GM21825 (cell line): ENCODE data around the gene FBLN1.
"Not testable (repeated sequence)": the region's sequence is repeated elsewhere in the genome, so short reads cannot be mapped to it uniquely, and the experiment has no call there.

Experiments used
- ATAC-seq: cut with Tn5 transposase; IDR thresholded peaks from one replicate; pipeline ENCODE4 v1.9.1; 2021; ENCODE audit warnings: mild to moderate bottlenecking, moderate library complexity; ENCODE audit not compliant: unreplicated experiment

FBLN1 gene

DNA sequence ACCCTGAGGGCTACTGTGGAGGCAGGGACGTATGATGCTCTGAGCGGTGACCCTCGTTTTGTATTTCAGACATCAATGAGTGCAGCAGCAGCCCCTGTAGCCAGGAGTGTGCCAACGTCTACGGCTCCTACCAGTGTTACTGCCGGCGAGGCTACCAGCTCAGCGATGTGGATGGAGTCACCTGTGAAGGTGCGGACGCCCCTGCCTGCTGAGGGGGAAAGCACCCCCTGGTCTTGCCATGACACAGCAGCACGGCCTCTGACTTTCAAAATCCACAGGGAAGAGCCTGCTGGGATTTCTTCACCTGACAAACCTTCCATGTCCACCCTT lies 44.3 kb downstream of the FBLN1 start:
- no peak for ATAC-seq

DNA sequence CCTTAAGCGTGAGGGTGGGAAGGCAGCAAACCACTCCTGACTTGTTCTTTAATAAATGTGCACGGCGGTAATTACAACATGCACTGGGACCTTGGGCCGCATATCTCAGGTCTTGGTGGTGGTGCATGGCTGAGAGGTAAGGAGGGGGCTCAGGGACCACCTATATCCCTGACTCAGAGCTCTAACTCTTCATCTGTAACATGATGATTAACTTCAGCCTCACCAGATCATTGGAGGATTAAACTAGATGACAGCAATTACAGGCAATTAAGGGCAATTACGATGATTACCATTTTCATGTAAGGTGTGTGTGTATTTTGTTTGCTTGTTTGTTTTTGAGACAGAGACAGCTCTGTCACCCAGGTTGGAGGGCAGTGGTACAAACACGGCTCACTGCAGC lies 45.0 kb downstream of the FBLN1 start:
- no peak for ATAC-seq

DNA sequence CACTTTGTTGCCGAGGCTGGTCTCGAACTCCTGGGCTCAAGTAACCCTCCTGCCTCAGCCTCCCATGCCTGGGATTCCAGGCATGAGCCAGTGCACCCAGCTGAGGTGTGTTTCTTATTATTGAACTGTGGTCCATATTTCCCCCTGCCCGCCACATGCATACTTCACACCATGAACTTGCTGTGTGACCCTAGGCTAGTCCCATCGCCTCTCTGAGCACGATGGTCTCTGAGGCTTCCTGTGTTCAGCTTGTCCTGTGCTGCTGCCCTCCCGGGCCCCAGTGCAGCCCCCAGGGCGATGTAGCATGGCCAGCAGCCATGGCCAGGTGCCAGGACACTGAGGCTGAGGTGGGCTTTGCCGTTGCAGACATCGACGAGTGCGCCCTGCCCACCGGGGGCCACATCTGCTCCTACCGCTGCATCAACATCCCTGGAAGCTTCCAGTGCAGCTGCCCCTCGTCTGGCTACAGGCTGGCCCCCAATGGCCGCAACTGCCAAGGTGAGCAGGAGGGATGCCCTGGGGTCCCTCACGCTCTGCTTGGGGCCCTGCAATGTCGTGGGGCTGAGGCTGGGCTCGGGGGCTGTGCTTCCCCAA lies 45.7 kb downstream of the FBLN1 start:
- ATAC-seq, result no peak

DNA sequence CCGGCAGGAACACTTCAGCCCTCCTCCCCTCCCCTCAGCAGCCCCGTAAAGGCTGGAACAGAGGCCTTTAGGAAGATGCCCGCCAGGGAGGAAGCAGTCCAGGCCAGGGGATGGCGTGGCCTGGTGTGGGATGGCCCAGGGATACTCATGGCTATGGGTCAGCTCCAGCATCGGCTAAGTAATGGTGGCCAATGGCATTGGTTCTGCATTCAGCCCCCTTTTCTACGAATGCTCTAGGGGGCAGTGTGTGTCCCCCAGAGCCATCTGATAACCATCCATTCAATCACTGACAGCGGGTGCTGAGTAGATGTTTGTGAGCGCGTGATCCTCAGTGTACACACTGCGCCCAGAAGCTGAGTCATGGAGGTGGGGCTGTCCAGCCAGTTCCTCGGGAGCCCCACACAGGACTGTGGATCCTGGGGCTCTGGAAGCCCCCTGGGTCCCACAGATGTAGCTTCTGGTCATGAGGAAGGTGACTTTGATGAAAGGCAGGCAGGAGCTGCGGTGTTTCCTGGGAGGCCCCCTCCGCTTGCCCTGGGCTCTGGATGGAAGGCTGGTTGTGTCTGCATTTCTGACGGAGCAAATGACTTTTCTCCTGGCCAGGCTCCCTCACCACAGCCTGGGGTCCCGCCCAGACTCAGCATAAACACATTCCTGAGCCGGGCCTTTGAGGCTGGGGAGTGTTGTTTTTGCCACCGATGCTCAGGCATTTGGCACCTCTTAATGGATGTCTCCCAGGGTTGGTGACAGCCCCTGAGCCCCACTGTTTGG lies 46.5 kb downstream of the FBLN1 start:
- ATAC-seq, result no peak

DNA sequence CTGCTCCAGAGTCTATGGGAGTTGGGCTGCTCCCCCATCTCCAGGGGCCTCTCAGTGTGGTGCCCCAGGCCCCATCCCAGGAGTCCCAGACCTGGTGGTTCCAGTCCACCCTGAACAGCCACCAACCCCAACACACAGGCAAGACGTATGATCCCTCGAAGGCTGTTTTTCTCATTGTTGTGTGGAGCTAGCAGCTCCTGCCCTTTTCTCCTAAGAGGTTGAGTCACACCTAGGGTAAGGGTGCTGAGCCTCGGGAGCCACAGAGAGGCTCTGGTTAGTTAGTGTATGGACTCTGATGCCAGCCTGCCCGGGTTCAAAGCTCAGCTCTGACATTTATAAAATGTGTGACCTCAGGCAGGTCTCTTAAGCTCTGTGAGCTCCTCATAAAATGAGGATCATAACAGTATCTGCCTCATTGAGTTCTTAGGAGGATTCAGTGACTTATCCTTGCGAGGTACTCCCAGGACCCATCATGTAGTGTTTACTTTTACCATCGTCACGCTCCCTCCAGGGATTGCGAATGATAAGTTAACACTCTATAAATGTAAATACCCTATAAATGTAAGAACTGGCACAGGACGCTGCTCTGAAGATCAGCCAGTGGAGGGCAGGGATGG lies 47.2 kb downstream of the FBLN1 start:
- ATAC-seq, result no peak

DNA sequence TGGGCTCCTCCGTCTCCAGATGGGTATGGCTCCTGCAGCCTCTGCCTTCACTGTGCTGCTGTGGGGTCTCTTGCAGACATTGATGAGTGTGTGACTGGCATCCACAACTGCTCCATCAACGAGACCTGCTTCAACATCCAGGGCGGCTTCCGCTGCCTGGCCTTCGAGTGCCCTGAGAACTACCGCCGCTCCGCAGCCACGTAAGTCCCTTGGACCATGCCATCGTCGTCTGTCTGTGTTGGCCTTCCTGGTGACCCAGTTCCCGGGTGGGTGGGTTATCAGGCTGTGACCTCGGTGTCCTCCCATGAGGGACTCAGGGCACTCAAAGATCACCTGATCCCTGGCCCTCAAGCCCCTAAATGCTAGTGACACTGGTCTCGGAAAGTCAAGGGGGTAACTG lies 47.7 kb downstream of the FBLN1 start:
- no peak for ATAC-seq

DNA sequence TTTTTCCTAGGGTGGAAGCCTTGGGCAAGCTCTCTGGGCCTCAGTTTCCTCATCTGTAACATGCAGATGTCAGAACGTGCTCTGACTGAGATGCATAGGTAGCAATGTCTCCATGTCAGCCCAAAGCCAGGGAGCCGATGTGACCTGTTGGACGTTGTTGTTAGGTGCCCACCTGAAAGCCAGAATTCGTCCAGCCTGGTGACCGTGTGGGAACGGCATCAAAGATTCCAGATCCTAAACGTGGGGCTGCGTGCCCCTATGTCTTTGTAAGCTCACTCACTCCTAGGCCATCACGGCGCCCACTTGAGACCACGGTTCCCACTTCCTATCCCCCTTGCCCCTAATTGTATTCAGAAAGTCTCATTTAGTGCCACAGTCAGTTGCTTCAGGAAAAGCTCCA lies 48.2 kb downstream of the FBLN1 start:
- no peak for ATAC-seq

DNA sequence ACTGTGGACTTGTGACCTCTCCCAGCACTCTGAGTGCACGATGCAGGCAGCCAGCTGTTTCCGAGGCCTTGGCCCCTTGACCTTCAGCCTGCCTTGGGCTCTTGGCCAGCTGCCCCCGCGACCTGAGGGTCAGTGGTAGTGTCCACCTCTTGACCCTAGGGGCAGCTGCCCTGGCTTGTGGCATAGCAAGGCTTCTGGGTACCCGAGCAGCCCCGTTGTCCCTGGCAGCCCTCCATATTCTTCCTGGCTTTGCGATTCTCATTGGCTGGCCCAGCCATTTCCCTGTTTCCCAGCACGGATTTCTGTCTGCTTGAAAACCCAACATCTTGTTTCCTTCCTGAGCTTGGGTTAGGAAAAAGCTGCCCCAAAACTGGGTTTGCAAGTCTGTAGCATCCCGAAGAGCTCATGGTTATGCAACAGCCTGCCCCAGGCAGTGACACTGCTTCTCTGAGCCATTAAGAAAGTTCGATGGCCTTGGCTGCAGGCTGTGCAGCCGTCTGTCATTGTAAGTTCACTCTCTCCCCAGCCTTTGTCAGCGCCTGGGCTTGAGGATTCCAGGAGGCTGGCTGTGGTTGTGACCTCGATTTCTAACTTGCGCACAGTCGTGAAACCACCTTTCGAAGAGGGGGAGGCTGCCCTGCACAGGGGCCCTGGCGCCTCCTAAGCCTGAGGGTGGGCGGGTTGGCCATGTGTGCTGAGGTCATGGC lies 48.8 kb downstream of the FBLN1 start:
- ATAC-seq, result no peak

DNA sequence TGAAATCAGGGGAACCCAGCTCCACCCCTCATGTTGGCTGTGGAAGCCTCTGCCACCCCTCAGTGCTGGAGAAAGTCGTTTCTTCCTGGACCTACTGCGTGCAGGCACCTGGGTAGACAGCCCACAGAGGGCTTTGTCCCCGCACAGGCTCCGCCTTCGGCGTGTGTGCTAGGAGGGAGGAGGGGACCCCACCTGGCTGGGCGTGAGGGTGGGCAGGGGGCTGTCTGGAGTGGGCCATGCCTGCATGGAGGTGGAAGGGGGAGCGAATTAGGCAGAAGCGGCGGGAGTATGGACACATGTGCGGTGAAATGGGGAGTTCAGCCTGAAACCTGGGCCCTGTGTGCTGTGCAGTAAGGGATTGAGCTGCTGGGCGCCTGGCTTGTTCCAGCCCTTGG lies 49.3 kb downstream of the FBLN1 start:
- ATAC-seq, result no peak

DNA sequence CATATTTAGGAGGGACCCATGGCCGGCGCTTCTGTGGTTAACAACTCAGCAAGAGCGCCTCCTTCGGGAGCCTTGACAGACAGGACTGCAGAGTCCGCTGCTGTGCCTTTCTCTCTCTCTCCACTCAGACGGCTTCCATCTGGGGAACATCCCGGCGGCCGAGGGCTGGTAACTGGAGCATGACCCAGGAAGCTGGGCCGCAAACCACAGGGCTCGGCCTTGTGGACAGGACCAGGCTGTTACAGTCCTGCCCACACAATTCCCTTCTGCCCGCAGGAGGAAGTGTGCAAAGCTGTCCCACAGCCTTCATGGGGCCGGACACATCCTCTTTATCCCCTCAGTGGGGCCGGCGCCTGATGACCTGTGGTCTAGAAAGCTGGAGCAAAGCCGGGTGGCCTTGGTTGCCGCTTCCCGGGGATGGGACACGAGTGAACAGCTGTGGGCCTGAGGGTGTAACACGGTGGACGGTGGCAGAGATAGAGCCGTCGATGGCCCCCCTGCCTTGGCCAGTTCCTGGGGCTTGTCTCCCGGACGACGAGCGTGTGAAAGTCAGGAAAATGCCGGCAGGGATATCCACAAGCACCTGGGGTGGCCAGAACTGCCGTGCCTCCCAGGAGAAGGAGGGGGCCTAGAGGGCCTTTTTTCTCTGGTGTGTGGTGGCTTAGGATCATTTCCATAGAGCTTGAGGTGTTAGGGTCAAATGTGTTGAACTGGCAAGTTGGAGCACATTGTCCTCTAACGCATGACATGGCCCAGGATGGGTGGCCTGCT lies 50.1 kb downstream of the FBLN1 start:
- ATAC-seq, result no peak

DNA sequence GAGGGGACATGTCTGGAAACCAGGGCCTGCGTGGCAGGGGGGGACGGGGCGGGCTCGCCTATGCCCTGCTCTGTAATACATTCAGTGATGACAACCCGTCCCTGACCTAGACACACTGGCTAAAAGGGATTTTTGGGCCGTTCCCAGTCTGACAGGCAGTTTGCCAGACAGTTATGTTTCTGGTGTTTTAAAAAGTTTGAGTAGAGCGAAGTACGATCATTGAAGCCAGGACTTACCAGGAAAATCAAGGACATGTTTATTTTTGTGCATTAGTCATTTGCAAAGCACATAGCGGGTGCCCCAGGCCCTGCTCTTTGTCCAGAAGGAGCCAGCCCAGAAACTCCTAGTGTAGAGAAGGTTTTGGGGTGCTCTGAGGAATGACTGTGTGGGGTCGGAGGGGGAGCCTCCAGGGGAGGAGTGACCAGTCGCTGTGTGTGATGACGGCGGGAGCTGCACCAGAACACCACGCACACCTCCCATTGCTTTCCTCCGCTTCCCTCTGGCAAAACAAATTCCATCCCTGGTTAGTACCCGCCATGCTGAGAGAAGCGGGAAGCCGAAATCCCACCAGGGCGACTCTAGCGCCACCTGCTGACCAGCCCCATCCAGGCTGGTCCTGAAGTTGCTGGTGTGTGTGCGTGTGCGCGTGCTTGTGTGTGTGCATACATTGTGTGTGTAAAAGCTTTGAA lies 50.8 kb downstream of the FBLN1 start:
- no peak for ATAC-seq

DNA sequence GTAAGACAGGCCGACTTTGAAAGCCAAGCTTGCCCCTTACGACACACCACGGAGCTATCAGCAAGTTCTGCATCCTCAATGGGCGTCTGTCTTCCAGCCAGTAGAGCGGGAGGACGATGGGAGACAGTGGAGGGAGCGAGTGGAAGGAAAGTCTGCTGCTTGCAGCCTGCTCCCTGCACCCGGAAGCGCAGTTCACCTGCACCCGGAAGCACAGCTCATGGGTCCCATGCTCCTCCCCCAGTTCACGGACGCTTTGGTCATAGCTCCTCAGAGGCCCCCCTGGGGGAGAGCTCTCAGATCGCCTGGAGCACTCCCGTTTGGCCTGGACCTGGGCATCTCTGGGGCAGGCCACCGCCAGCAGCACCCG lies 51.3 kb downstream of the FBLN1 start:
- no peak for ATAC-seq

DNA sequence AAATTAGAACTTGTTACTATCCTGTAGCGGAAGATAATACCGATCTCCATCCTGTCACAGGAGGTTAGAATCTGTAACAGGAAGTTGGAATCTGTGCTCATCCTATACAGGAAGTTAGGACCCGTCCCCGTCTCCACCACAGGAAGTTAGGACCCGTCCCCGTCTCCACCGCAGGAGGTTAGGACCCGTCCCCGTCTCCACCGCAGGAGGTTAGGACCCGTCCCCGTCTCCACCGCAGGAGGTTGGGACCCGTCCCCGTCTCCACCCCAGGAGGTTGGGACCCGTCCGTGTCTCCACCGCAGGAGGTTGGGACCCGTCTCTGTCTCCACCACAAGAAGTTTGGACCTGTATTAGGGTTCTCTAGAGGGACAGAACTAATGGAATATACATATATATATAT lies 52.2 kb downstream of the FBLN1 start:
- no peak for ATAC-seq

DNA sequence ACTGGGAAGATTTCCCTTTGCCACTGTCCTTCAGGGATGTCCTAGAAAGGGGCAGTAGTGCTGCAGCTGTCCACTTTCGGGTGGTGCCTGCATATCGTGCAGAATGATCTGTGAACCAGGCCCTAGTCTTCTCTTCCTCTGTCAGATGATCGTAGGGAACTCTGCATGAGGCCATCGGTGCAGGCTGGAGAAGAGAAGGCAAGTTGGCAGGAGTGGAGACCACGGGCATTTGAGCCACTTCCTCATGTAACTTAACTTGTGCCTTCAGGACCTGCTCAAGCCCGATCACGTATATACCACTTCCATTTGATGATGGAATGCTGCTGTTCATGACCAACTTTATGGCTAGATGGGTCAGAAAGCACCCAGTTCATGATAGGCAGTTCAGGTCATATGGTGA lies 55.2 kb downstream of the FBLN1 start:
- not testable (repeated sequence) for ATAC-seq

DNA sequence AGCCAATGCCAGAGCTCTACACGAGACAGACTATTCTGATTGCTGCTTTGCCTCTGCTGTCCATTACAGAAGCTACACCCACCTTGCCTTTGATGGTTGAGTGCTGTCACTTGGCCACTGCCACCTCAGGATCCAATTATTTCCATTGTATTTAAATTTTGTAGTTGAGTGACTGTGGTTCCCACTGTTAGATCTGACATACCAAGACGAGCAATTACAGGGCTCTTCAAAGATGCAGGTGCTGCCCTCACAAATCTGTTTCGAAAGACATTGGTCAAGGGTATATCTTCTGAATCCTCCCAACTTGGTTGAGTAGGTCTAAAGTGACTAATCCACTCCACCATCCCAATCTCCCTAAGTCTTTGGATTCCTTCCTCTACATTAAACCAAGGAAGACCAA lies 57.4 kb downstream of the FBLN1 start:
- not testable (repeated sequence) for ATAC-seq

DNA sequence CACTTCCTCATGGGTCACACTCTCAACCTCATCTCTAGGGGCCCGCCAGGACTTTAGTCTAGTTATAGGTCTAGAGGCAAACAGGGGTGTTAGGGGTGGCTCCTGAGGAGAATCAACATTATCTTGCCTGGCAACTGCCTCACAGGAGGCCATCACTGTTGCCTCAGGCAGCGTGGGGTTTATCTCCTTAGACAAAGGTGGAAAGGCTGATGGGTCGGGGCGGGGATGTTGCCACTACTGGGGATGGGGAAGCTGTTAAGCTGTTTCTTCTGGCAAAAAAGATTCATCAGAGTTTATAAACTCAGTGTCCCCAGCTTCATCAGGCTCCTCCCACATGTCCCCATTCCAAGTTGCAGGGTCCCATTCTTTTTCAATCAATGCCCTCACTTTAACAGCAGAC lies 58.1 kb downstream of the FBLN1 start:
- not testable (repeated sequence) for ATAC-seq

DNA sequence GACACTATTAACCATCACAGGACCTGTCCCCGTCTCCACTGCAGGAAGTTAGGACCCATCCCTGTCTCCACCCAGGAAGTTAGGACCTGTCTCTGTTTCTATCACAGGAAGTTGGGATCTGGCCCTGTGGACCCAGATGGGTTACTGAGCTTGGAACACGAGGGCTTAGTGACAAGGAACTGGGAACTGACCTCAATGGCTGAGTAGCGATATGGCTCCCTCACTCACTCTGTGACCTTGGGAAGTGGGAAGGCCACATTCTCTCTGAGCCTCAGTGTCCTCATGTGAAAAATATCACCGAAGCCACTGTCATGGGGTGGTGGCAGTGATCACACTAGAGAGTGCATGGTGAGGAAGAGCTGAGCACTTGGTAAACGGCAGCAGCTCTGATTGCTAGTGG lies 59.4 kb downstream of the FBLN1 start:
- ATAC-seq, result no peak

DNA sequence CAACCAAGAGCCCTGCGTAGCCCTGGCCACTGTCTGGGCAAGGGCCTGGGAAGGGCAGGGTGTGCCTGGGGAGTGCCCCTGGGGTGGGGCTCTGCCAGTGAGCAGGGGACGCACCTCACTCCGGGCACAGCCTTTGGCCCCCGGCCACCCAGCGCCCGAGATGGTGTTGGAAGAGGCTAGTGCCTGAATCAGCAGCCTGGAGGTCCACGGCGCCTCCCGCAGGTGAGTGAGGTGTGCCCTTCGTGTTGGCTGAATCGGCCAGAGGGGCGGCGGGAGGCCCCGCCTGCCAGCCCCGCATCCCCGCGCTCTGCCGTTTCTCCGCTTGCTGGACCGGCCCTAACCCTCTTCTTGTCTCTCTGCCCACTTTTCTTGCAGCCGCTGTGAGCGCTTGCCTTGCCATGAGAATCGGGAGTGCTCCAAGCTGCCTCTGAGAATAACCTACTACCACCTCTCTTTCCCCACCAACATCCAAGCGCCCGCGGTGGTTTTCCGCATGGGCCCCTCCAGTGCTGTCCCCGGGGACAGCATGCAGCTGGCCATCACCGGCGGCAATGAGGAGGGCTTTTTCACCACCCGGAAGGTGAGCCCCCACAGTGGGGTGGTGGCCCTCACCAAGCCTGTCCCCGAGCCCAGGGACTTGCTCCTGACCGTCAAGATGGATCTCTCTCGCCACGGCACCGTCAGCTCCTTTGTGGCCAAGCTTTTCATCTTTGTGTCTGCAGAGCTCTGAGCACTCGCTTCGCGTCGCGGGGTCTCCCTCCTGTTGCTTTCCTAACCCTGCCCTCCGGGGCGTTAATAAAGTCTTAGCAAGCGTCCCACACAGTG lies 60.1 kb downstream of the FBLN1 start:
- ATAC-seq, result no peak

DNA sequence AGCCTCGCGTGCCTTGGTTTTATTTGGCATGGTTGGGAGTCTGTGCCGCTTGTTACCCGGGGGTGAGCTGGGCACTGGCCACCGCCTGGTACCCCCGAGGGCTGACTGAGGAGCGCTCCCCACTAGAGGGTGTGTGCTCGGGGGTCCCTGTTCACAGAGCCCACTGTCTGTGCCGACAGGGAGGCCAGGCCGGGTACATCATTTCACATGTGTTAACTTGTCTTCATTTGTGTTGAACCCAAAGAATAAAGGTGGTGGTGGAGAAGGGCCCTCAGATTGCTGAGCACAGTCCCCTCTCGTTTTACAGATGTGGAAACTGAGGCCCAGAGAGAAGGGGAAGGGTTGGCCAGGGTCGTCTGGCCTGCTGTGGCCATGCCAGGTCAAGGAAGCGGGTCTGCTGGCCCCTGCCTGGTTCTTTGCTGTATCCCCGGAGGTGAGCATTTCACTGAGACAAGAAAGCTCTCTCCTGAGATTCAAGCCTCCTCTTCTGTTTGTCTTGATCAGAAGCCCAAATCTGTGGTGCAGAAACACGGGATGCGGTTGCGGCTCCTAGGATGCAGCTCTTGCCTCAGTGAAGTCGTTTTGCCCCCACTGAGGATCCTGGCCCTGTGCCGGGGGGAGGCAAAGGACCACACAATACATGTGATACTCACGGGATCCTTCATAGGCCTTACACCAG lies 60.8 kb downstream of the FBLN1 start:
- no peak for ATAC-seq
